ENCODE measurements around the gene ANKUB1.
A peak's percentile ranks its signal among the peaks of the same experiment; 100 is the strongest.

ANKUB1 gene

DNA sequence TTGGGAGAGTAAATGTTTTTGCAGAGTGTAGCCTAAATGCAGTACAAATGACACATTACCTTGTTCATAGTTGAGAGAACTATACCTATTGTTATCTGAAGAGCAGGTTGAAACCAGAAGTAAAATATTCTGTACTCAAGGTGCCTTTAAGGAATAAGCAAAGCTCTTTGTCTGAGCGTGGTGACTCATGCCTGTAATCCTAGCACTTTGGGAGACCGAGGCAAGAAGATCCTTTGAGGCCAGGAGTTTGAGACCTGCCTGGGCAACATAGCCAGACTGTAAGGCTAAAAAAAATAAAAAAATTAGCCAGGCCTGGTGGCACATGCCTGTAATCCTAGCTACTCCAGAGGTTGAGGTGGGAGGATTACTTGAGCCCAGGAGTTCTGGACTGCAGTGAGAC is 18.5 kb upstream of the ANKUB1 start:
- no peak for DNase-seq (ENCODE audit: low read depth in 1 of 2, low spot score in 1 of 2)

DNA sequence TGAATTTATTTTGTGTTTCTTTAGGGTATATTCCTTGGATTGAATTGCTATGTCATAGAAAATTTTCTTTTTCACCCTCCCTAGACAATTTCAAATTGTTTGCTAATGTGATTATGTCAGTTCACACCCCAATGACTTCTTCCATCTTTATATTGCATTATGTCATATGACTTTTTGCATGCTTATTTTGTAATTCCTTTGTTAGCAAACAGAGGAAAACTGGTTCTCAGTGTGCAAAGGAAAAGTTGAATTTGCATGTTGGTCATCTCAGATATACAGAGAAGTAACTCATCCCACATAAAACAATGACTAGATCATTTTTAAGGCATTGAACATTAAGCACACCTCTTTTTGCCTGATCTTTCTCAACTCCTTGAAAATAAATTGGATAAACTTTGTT is 17.3 kb upstream of the ANKUB1 start:
- DNase-seq (ENCODE audit: low read depth in 1 of 2, low spot score in 1 of 2): no peak

DNA sequence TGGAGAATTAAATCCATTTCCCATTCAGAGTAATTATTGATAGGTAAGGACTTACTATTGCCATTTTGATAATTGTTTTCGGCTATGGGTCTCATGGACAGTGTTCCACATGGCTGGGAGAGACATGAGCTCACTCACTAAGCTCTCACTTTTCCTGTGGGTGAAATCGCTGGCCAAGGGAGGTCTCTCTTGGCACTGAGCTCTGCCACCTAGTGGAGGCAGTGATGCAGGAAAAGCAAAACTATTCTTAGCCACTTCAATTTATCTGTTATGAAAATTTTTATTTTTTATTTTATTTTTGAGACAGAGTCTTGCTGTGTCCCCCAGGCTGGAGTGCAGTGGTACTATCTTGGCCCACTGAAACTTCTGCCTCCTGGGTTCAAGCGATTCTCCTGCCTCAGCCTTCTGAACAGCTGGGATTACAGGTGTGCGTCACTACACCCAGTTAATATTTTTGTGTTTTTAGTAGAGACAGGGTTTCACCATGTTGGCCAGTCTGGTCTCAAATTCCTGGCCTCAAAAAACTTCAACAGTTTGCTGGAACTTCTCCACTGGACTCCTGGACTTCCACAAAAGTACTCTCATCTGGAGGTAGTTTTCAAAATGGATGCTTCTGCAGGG is 16.0 kb upstream of the ANKUB1 start:
- peak; percentile 5 to 46 for DNase-seq (ENCODE audit: low read depth in 1 of 2, low spot score in 1 of 2)

DNA sequence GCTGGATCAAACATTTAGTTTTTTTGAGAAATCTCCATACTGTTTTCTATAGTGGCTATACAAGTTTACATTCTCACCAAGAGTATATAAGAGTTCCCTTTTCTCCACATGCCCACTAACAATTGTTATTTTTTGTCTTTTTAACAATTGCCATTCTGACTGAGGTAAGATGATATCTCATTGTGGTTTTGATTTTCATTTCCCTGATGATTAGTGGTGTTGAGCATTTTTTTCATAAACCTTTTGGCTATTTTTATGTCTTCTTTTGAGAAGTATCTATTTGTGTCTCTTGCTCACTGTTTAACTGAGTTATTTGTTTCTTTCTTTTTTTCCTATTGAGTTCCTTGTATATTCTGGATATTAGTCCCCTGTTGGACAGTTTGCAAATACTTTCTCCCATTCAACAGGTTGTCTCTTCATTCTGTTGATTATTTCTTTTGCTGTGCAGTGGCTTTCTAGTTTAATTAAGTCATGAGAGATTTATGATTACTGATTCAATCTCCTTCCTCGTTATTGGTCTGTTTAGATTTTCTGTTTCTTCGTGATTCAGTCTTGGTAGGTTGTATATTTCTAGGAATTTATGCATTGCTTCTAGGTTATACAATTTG is 13.9 kb upstream of the ANKUB1 start:
- no peak for DNase-seq (ENCODE audit: low read depth in 1 of 2, low spot score in 1 of 2)

DNA sequence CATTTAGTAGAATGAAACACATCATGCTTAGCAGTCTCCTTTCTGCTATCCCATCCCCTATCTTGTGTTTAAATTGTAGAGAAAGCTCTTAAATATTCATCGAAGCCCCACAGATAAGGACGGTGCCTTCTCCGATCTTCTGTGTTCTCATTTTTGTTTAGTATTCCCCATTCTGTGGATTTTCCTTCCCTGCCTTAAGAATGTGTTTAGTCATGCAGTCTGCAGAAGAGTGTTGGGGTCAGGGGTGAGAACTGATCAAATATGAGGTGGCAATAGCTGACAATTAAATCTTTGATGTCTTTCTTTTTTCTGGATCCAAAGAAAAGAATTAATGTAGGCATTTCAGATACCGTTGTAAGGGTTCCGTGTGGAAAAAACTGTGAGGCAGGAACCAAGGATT is 9.3 kb upstream of the ANKUB1 start:
- no peak for DNase-seq (ENCODE audit: low read depth in 1 of 2, low spot score in 1 of 2)

DNA sequence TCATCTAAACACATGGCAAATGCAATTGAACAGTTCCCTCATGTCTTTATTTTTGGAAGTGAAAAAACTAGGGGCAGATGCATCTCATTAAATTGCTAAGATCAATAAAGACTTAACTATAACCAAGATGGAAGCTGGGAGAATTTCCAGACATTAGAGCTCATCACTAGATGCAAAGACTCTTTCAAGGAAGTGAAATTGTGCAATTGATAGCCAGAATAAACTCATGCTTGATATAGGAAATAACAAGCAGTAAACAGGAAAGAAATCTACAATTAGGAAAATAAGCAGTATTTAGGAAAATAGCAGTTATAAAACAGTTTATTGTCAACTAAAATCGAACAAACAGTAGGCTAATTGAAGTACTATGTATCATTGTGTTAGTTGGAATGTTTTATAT is 8.8 kb upstream of the ANKUB1 start:
- DNase-seq (ENCODE audit: low read depth in 1 of 2, low spot score in 1 of 2): no peak

DNA sequence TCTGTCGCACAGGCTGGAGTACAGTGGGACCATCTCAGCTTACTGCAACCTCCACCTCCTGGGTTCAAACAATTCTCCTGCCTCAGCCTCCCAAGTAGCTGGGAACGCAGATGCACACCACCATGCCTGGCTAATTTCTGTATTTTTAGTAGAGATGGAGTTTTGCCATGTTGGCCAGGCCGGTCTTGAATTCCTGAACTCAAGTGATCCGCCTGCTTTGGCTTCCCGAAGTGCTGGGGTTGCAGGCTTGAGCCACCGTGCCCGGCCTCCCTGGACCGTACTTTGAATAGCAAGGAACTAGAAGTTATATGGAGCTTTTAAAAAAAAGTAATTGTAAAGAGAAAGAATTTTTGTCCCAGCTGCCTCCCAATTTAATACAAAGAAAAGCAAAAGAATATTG is 8.3 kb upstream of the ANKUB1 start:
- no peak for DNase-seq (ENCODE audit: low read depth in 1 of 2, low spot score in 1 of 2)

DNA sequence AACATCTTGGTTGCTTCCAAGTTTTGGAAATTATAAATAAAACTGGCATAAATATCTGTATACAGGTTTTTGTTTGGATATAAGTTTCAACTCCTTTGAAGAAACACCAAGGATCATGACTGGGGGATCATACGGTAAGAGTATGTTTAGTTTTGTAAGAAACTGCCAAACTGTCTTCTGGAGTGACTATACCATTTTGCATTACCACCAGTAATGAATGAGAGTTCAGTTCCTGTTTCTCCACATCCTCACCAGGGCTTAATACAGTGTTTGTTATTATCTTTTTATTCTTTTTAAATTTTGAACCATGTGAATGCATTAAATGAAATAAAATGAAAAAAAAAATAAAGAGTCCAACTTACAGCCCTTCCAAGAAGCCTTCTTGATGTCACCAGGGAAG is 3.7 kb upstream of the ANKUB1 start:
- DNase-seq (ENCODE audit: low read depth in 1 of 2, low spot score in 1 of 2): no peak

DNA sequence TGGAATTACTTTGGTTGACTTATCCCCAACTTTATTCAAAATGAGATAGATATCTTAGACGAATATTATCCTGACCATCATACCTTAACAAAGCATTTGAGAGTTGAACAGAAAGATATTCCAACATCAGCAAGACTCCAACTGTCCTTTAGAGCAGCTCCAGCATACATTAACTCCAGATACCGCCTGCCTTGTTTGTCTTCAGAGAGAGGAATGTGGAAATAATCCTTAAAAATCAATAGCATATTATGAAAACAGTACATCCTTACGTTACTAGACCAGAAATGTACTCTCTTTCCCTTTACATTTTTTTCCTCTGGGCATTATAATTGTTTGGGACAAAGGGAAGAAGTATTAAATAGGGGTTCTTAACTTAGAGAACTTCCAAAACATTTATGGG is 1.7 kb downstream of the ANKUB1 start:
- DNase-seq (ENCODE audit: low read depth in 1 of 2, low spot score in 1 of 2): no peak

DNA sequence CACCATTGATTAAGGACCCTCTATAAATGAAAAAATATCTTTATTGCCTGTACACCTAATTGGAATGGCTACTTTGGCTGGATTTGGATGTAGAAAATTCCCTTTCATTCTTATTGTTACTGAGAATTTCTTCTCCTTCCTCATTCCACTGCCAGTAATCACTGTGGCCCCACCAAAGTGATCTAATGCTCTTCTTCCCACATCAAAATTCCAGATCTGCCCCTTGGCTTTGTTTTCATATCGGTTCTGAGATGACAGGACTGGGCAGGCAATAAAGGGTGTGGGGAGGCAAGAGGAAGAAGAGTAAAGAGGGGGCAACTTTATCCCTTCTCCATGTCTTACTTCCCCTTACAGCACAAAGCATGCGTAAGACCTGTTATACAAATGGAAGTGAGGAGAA is 2.1 kb downstream of the ANKUB1 start:
- DNase-seq (ENCODE audit: low read depth in 1 of 2, low spot score in 1 of 2): no peak

DNA sequence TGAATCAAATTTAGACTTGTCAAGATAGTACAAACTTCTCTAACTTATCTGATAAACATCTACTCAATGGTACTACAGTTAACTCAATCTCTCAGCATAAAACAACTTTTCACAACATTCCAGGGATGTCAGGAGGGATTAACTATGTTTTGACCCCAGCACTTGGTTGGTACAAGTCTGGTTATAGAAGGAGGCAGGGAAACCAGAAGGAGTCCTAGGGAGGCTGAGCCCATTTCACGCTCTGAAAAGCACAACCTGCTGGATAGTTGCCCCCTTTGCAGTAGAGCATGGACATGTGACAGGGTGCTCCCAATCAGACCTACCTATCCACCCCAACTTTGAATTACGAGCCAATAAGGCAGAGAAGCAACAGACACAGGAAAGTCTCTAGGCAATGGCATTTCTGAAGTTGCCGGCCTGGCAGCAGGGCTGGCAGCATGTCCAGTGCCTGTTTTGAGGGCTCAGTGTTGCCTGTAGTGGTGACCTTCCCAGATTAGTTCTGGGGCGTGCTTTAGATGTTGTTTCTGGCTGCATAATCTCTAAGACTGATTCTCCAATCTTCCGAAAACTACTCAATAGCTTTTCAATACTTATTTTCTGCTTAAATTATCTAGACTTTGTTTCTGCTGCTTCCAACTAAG is 8.2 kb downstream of the ANKUB1 start:
- no peak for DNase-seq (ENCODE audit: low read depth in 1 of 2, low spot score in 1 of 2)

DNA sequence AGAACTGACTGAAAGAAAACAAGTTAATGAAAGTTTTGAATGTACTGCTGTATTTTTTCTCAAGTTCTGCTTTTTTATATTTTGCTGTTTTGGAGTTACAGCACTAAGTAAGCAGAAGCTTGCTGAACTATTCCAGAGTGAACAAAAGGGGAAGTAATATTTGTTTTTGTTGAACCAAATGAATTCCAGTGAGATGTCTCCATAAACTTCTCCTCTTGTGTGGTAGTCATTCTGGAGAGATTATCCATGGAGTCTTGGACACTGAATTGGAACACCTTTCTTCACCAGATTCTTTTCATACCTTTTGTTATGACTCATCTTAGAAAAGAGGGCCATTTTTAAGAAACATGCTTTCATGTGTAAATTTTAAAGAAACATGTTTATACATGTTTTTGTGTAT is 8.8 kb downstream of the ANKUB1 start:
- DNase-seq (ENCODE audit: low read depth in 1 of 2, low spot score in 1 of 2): no peak

DNA sequence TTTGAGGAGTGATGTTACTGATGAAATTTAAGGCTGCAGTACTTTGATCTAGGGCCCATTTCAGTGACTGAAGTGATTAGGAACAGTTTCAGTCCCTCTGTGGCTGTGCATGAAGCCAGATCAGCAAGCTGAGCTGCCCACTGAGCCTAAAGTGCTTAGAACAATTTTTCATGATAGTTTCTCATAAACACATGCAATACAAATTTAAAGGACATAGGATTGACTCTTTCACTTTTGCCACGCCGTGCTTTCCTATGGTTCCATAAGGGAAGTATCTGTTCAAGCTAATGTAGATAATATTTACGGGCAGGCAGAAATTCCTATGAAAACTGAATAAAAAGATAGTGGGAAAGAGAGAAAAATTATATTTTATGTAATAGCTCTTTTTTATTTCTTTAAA is 10.6 kb downstream of the ANKUB1 start:
- no peak for DNase-seq (ENCODE audit: low read depth in 1 of 2, low spot score in 1 of 2)

DNA sequence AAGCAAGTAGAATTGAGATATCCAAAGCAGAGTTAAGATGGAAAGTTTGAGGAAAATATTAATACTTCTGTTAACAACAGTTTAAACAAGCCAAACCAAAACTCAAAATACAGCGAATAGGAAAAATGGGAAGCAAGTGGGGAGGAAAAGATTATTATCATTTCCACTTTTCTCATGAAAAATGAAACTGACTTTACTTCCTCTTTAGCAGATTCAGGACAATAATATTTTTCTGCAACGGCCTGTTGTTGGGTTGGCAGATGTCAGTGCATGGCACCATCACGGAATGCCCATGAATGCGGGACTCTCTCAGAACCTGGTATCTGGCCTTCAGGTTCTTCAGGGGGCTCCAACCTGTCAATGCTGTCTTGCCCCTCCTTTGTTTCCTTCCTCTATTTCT is 11.1 kb downstream of the ANKUB1 start:
- DNase-seq (ENCODE audit: low read depth in 1 of 2, low spot score in 1 of 2): no peak

DNA sequence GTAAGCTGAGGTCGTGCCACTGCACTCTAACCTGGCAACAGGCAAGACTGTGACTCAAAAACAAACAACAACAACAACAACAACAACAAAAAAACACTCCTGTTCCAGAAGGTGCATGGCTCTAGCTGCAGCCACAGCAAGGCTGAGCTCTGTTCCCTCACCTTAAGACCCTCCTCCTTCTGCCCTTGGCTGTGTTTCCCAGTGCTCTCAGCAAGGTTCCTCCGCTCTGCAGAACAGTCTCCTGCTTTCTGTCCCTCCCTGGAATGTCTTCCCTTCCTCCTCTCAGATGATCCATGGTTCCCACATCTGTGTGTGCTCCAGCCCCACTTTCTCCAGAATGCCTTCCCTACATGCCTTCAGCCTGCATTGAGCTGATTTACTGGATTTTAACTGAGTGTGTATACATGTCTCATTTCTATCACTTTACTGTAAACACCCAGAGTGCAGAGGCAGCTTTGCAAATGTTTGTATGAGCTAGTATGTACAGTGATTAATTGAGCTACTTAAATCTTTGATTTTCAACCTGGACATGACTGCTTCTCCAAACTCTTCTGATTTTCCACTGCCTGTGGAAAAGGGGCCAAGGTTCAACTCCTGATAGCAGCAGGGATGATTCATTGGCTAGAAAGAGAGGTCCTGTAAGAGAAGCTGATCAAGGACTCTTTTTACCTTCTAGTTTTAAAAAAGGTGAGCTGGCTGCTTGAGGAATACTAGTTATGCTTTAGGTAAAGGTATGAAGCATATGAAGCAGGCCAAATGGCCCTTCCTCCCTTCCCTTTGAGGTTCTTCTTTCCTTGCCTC is 14.7 kb downstream of the ANKUB1 start:
- no peak for DNase-seq (ENCODE audit: low read depth in 1 of 2, low spot score in 1 of 2)

DNA sequence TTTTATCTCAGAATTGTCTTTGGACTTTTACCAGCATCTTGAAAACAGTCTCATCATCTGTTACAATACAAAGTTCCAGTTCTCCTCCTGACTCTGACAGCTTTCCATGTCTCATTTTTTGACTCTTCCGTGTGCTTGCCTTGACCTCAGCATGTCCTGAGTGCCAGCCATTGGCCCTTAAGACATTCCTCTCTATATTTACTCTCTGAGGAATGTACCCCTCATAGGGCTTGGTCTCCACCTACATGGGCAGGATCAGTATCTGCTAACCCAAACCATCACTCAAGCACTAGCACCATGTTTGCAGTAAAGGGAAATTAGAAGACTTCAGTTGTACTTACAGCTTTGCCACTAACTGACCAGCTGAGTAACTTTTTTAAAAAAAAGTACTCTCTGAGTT is 16.2 kb downstream of the ANKUB1 start:
- no peak for DNase-seq (ENCODE audit: low read depth in 1 of 2, low spot score in 1 of 2)

DNA sequence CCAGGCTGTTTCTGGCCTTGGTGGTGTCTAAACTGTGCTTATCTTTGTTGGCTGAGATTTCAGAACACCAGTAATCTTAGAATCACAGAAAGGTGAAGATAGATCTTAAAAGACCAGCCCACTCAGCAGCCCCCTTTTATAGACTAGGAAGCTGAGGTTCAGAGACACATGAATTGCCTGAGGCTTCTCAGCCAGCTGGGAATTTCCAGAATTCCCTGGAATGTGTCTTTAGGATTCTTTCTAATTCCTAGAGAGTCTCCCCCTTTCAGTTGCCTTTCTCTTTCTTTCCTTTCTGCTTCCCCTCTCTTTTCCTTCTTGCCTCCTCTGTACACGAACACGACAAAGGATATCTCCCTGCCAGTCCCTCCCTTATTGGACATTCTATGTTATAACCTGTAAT is 19.5 kb downstream of the ANKUB1 start:
- DNase-seq (ENCODE audit: low read depth in 1 of 2, low spot score in 1 of 2): no peak

DNA sequence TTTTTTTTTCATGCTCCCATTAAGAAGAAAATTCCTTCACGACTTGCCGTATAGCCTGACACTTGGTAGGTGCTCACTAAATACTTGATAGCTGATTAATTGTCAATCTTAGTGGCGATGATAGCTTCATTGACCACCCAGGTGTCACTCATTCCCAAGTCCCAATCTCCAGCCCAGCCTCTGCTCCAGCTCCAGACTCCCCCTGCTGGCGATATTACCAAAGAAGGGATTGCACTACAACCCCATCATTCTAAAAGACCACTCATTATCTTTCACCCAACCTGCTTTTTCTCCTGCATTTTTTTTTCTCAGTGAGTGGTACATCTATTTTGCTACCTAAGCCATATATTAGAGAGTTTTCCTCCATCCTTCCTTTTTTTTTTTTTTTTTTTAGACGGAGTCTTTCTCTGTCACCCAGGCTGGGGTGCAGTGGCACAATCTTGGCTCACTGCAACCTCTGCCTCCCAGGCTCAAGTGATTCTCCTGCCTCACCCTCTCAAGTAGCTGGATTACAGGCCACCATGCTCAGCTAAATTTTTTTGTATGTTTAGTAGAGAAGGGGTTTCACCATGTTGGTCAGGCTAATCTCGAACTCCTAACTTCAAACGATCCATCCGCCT is 20.6 kb downstream of the ANKUB1 start:
- DNase-seq (ENCODE audit: low read depth in 1 of 2, low spot score in 1 of 2): peak in 1 of 2 donors; percentile 30

DNA sequence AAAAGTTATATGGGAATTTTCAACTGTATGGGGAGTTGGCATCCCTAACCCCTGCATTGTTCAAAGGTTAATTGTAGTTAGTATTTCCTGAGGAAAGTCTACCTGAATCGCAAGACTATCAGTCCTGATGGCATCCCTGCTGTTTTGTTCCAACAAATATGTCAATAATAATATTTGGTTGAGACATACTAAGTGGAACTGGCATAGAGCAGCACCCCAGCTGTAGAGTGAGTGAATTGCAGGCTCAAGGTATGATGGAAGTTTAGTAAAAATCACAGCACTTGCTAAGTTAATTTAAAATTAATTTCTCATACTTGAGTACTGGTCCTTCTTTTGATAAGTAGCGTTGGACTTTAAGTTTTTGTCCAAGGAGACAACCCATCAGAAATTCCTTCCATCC is 22.1 kb downstream of the ANKUB1 start:
- DNase-seq (ENCODE audit: low read depth in 1 of 2, low spot score in 1 of 2): no peak

DNA sequence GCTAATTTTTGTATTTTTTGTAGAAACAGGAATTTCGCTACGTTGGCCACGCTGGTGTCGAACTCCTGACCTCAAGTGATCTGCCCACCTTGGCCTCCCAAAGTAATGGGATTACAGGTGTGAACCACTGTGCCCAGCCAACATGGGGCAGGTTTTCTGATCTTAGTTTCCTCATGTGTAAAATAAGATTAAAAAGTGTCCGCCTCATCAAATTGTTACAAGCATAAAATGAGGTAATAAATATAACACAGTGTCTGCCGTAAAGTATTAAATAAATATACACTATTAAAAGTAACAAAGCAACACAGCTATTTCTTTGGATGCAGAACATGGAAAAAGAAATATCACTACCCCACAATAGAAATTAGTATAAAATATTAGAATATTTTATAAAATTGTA is 23.6 kb downstream of the ANKUB1 start:
- DNase-seq (ENCODE audit: low read depth in 1 of 2, low spot score in 1 of 2): no peak

DNA sequence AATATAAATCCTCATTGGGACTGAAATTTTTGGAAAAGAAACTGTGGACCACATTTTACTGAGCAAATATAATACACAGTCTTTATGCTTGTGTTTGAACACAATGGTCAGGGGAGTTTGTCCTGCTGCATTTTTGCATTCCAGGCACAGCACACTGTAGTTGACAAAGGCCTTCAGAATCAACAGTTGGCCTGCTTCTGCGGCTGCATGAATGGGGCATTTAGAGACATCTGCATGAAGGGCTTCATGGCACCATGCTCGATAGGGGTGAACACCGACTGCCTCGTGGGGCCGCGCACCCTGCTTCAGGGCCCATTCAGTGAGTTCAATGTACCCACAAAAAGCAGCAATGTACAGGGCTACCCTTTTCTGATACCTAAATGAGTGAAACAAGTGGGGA is 24.6 kb downstream of the ANKUB1 start:
- DNase-seq (ENCODE audit: low read depth in 1 of 2, low spot score in 1 of 2): no peak

Data from activated CD4-positive, alpha-beta T cell treated with anti-CD3 and anti-CD28 coated beads, Interleukin-2, amount 50 U/mL, for 24 hours (primary cell).